ENCODE measurements around the gene LAMC1.

LAMC1 gene

DNA sequence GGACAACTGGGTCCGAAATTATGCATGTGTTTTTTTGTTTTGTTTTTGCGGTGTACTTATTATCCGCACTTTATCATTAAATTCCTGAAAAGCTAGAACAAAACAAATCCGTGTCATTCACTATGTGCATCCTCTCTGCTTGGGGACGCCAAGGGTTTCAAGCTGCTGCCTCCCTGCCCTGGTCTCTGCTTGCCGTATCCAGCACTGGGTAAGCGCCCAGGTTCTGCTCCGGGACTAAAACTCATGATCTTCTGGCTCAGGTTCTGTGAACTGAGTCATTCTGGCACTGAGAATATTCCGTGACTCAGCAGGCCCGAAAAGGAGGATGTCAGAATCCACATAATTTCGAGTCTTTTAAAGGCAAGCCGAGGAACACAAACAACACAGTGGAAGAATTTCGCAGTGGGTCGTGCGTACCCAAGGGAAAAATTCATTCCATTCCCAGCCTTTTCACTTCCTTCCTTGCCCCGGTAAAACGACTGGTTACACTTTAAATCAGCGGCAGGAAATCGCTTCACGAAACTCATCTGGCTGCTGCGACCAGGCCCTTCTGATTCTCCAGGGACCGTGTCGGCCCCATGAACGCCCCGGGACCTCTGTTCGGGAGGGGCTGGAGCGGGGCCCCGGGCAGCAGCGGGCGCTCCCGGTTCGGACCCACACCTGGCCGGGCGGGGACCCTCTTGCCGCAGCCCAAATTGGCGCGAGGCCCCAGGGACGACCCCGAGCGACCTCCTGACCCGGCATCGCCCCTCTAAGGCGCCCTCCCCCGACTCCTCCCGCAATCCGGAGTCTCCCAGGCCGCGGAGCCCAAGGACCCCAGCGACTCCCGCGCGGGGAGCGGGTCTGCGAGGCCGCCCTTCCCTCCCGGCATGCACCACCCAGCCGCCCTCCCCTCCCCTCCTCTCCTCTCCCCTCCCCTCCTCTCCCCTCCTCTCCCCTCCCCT, 746 bp upstream of the LAMC1 start (continued):
- TF ChIP-seq, protein P1, sequence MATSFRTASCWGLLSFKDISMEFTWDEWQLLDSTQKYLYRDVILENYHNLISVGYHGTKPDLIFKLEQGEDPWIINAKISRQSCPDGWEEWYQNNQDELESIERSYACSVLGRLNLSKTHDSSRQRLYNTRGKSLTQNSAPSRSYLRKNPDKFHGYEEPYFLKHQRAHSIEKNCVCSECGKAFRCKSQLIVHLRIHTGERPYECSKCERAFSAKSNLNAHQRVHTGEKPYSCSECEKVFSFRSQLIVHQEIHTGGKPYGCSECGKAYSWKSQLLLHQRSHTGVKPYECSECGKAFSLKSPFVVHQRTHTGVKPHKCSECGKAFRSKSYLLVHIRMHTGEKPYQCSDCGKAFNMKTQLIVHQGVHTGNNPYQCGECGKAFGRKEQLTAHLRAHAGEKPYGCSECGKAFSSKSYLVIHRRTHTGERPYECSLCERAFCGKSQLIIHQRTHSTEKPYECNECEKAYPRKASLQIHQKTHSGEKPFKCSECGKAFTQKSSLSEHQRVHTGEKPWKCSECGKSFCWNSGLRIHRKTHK (tag by site-specific recombination; IDR thresholded peaks at IDR 0.05): no peak
- peak; percentile 35; the same call in 1 of the 2 replicates for TF ChIP-seq ZSCAN4 (tag by site-specific recombination; IDR thresholded peaks at IDR 0.05)
- peak; percentile 84 for TF ChIP-seq KLF8 (tag by site-specific recombination; IDR thresholded peaks at IDR 0.05)

DNA sequence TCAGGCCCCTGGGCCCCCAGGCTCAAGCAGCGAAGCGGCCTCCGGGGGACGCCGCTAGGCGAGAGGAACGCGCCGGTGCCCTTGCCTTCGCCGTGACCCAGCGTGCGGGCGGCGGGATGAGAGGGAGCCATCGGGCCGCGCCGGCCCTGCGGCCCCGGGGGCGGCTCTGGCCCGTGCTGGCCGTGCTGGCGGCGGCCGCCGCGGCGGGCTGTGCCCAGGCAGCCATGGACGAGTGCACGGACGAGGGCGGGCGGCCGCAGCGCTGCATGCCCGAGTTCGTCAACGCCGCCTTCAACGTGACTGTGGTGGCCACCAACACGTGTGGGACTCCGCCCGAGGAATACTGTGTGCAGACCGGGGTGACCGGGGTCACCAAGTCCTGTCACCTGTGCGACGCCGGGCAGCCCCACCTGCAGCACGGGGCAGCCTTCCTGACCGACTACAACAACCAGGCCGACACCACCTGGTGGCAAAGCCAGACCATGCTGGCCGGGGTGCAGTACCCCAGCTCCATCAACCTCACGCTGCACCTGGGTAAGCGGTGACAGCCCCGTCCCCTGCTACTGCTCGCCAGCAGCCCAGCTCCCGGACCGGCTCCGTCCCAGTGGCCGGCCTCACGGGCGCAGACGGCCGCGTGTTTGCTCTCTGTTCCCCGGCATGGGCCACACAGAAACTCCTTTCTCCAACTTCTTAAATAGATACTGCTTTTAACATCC, 539 bp downstream of the LAMC1 start:
- no peaks in the 10 kb centered on the region for H3K9me3 ChIP-seq (ENCODE audit: control insufficient read depth, insufficient read depth, low read depth, low read length)
- H3K4me1 ChIP-seq (ENCODE audit: control insufficient read depth, insufficient read depth, low read length): peaks cover 29% of the 10 kb centered on the region; the same call in 1 of the 2 replicates
- ChIA-PET CTCF (interaction anchor here (0.9 to 2.4 kb wide), 4 partner anchors 57 to 118 kb away, joined by 3 to 17 read pairs (median 4); no protein-coding TSS in a partner anchor), POLR2A (interaction anchor here (0.6 to 1.0 kb wide), 3 partner anchors 21 to 61 kb away, joined by 3 to 4 read pairs (median 3); no protein-coding TSS in a partner anchor)
- H3K27ac ChIP-seq (ENCODE audit: extremely low read depth, low read depth, low read length): peak overlapping the region; percentile 96
- no peaks in the 10 kb centered on the region for H3K36me3 ChIP-seq (ENCODE audit: control insufficient read depth in 2 of 2, insufficient read depth in 1 of 2, low read length in 2 of 2)
- H3K4me3 ChIP-seq (ENCODE audit: low read depth, low read length): peak overlapping the region; percentile 80
- TF ChIP-seq, protein P2, sequence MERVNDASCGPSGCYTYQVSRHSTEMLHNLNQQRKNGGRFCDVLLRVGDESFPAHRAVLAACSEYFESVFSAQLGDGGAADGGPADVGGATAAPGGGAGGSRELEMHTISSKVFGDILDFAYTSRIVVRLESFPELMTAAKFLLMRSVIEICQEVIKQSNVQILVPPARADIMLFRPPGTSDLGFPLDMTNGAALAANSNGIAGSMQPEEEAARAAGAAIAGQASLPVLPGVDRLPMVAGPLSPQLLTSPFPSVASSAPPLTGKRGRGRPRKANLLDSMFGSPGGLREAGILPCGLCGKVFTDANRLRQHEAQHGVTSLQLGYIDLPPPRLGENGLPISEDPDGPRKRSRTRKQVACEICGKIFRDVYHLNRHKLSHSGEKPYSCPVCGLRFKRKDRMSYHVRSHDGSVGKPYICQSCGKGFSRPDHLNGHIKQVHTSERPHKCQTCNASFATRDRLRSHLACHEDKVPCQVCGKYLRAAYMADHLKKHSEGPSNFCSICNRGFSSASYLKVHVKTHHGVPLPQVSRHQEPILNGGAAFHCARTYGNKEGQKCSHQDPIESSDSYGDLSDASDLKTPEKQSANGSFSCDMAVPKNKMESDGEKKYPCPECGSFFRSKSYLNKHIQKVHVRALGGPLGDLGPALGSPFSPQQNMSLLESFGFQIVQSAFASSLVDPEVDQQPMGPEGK (tag by site-specific recombination; IDR thresholded peaks at IDR 0.05): peak; percentile 41
- peak; percentile 70 for TF ChIP-seq ZNF341 (tag by site-specific recombination; IDR thresholded peaks at IDR 0.05; ENCODE audit: low read depth)
- TF ChIP-seq WT1 (tag by site-specific recombination; IDR thresholded peaks at IDR 0.05): 0 out of 2 replicates have a peak, but pooled peaks have one; percentile 18
- no peak for TF ChIP-seq ZNF18 (tag by site-specific recombination; IDR thresholded peaks at IDR 0.05)
- peak; percentile 95 for TF ChIP-seq ZFP37 (tag by site-specific recombination; IDR thresholded peaks at IDR 0.05)
- peak; percentile 70 for TF ChIP-seq OSR2 (tag by site-specific recombination; IDR thresholded peaks at IDR 0.05)
- TF ChIP-seq ZNF639 (tag by site-specific recombination; IDR thresholded peaks at IDR 0.05): 0 out of 2 replicates have a peak, but pooled peaks have one; percentile 37
- TF ChIP-seq ZNF473 (tag by site-specific recombination; IDR thresholded peaks at IDR 0.05): no peak
- TF ChIP-seq ZXDB (tag by site-specific recombination; IDR thresholded peaks at IDR 0.05): peak; percentile 53; the same call in 1 of the 2 replicates
- peak; percentile 96 for TF ChIP-seq ZNF335 (tag by site-specific recombination; conservative IDR thresholded peaks at IDR 0.05)
- TF ChIP-seq KLF8 (tag by site-specific recombination; IDR thresholded peaks at IDR 0.05): peak; percentile 36; the same call in 1 of the 2 replicates
- no peak for TF ChIP-seq SALL2 (tag by site-specific recombination; IDR thresholded peaks at IDR 0.05; ENCODE audit: borderline replicate concordance)
- no peak for TF ChIP-seq ZNF571 (tag by site-specific recombination; IDR thresholded peaks at IDR 0.05)
- peak; percentile 14; the same call in 1 of the 2 replicates for TF ChIP-seq SP3 (tag by site-specific recombination; IDR thresholded peaks at IDR 0.05)
- peak; percentile 28; the same call in 1 of the 2 replicates for TF ChIP-seq REST (tag by site-specific recombination; IDR thresholded peaks at IDR 0.05)
- peak; percentile 57; the same call in 1 of the 2 replicates for TF ChIP-seq KLF9 (tag by site-specific recombination; IDR thresholded peaks at IDR 0.05; ENCODE audit: low read depth)

Measured in HEK293 (cell line).